HG03095 (cell line): ENCODE data around the gene TMEM178A.
A peak's percentile ranks its signal among the peaks of the same experiment; 100 is the strongest.
"Not testable (repeated sequence)": the region's sequence is repeated elsewhere in the genome, so short reads cannot be mapped to it uniquely, and the experiment has no call there.

Experiments used
- ATAC-seq: cut with Tn5 transposase; IDR thresholded peaks from one replicate; pipeline ENCODE4 v1.9.1; 2021; ENCODE audit warnings: moderate library complexity; ENCODE audit not compliant: unreplicated experiment

TMEM178A gene

DNA sequence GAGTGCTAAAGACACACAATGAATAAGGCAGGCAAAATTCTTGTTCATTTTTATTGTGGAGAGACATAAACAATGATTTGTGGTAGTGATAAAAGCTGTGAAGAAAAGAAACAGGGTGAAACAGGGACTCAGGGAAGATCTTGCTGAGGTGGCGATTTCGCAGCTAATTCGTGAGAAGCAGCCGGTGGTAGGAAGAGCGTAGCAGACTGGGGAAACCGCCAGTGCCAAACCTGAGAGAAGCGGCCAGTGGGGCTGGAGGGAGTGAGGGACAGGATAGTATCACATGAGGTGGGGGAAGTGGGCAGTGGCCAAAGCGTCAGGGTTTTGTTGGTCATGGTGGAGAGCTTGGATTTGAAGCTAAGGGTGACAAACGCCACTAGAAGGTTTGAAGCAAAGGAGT lies 42.3 kb downstream of the TMEM178A start:
- ATAC-seq, result no peak

DNA sequence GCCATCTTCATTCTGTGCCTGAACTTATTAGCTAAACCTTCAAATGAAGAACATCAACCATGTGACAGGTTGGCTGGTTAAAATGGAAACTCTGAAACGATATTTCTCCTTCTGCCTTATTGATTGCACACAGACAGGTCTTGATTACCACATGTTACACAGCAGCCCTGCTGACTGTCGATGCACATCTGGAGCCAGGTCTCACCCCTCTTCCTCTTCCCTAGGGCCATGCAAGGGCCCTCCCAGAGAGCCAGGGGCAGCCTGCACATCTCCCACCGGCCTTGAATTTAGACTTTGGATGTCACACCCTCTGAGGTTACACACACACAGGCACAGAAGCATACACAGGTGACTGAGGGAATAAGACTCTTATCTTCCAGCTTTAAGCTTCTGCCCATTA lies 45.1 kb downstream of the TMEM178A start:
- ATAC-seq, result no peak

- ATAC-seq, result no peak
Observed at GRCh38 chr2:39712953-39713352, 47.2 kb downstream of the TMEM178A start.

DNA sequence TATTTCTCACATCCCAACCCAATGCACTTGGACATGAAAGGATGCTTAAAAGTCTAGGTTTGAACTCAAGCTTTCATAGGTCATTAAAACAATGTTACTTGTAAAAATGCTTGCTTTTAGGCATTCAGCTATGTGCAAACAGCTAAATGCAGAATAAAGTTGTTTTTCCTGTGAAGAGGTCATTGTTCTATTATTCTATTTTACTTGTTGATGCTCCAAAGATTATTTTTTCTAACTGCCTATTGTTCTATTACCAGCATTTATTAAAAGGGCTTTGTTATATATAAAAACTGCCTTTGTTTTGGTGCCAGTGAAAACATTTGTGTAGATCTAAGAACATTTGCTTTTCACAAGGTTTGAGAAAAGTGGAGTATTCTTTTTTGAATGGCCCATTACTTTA lies 49.4 kb downstream of the TMEM178A start:
- no peak for ATAC-seq

- no peak for ATAC-seq
Observed at GRCh38 chr2:39715822-39716221, 50.1 kb downstream of the TMEM178A start.

DNA sequence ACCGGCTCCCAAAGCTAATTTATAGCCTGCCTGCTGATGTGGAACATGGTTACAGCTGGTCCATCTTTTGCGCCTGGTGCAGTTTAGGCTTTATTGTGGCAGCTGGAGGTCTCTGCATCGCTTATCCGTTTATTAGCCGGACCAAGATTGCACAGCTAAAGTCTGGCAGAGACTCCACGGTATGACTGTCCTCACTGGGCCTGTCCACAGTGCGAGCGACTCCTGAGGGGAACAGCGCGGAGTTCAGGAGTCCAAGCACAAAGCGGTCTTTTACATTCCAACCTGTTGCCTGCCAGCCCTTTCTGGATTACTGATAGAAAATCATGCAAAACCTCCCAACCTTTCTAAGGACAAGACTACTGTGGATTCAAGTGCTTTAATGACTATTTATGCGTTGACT lies 51.4 kb downstream of the TMEM178A start:
- no peak for ATAC-seq

- no peak for ATAC-seq
Observed at GRCh38 chr2:39718483-39718882, 52.8 kb downstream of the TMEM178A start.

DNA sequence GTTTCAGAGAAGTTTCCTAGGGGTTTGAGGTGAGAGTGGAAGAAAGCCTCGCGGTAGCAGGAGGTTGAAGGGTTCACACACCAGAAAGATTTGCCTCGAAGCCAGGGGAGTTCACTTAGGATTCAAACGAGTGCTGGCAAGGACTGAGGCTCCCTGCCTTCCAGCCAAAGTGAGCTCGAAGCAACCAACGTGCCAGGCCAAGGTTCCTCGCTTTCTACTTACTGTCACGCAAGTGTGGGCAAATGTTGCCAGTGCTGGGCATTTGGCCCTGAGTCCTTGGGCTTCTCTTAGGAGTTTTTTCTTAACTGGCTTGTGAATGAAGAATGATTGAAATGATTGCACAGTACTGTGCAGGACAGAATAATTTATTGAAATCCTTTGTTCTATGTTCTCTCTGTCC lies 53.6 kb downstream of the TMEM178A start:
- no peak for ATAC-seq

DNA sequence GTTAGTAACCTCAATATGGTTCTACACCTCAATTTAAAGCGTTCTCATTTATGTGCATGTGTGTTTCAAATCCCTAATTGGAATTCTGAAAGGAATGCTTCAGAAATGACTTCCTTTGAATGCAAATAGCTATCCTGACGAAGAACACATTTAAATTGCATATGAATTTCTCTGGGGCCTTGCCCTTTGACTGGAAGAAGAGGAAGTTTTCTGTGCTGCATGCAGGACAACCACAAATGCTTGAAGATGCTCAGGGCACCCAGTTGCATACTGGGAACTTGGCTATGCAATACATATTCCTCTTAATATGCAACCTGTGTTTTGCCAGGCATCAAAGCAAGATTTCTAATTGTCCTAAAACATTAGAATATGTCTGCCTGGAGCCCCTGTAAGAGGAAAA lies 55.3 kb downstream of the TMEM178A start:
- ATAC-seq, result no peak

DNA sequence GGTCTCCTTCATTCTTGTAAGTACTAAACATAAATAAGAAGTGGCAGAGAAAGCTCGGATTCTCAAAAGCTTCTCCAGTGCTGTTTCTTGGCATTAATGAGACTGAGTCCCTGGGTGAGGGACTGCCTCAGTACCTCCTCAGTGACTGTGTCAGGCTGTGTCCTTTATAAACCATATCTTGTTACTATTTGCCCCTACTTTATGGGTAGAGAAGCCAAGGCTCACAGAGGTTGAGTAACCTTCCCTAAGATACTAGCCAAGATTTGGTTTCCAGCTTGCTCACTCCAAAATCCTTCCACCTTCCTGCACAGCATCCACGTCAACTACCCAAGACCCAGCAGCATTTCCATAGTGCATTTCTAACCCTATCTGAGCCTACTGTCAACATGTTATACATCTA lies 57.8 kb downstream of the TMEM178A start:
- ATAC-seq, result no peak

DNA sequence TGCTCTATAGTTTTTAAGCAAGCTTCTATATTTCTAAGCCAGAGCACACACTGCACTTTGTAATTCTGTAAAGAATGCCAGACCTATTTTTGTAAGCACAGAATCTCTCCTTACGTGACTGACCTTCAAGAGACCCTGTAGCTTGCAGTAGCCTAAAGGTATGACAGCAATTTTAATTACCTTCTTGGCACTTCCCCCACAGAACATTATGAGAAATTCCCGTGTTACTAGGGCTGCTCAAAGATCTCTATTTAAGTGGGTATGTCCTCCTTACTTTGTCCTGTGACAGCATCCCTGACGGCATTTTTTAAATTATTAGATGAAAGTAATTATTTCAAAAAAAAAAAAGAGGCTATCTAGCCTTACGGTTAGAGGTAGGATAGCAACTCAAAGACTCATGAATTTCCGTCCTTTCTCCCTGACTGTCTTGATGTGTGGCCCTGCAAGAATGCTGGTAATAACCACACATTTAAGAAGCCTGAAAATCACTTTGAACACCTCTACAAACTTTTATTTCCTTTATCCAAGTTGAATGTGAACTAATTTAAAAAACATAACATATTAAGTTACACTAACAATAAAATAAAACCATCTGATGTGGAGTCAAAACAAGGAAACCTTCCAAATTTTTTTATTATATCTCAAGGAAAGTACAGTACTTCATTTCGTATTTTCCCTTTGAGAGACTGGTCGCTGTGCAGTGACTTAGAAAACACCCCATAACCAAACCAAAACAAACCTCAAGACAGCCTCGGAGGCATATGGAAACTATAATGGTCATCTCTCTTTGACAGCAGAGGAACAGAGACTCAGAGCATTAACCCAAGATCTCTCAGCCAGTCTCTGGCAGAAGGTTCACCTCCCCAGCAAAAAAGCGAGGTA lies 58.5 kb downstream of the TMEM178A start:
- no peak for ATAC-seq

- no peak for ATAC-seq
Observed at GRCh38 chr2:39724828-39725144, 59.1 kb downstream of the TMEM178A start.

GRCh38 chr2:39725401-39725800 lies 59.7 kb downstream of the TMEM178A start:
- ATAC-seq, result no peak

- not testable (repeated sequence) for ATAC-seq
Observed at GRCh38 chr2:39728085-39728484, 62.4 kb downstream of the TMEM178A start.

DNA sequence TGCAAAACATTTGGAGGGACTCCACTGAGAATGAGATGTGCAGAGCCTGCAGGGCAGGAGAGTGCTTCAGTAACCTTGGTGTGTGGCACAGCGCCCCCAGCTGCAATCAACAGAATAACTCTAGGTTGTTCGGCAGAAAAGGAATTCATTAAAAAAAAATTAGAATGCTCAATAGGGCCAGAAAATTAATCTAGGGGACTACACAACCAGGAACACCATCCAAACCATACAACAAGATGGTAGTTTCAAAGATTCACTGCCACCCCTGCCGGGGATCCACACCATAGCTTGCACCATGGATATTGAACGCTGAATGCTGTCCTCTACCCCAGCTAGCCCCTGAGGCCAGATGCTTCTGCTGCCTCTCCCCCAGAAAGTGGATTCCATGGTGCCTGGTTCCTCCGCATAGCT lies 63.2 kb downstream of the TMEM178A start:
- ATAC-seq, result no peak

- ATAC-seq, result no peak
Observed at GRCh38 chr2:39730276-39730675, 64.6 kb downstream of the TMEM178A start.

- peak; percentile 49 for ATAC-seq
Observed at GRCh38 chr2:39730685-39731302, 65.1 kb downstream of the TMEM178A start.

DNA sequence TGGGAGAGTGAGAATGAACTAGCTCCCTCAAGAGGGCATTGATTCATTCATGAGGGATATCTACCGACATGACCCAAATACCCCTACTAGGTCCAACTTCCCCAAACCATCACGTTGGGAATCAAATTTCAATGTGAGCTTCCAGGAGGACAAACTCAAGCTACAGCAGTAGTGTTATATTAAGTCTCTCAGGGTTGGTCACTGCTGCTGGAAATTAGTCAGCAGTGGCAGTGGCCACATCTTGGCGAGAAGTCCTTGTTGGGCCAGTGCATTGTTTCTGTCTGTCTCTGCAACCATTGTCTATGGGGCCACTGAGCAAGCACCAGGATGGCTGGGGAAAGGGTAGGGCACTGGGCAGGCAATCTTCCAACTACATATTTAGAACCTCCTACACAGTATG lies 65.8 kb downstream of the TMEM178A start:
- ATAC-seq, result no peak

- ATAC-seq, result no peak
Observed at GRCh38 chr2:39732482-39732881, 66.8 kb downstream of the TMEM178A start.

DNA sequence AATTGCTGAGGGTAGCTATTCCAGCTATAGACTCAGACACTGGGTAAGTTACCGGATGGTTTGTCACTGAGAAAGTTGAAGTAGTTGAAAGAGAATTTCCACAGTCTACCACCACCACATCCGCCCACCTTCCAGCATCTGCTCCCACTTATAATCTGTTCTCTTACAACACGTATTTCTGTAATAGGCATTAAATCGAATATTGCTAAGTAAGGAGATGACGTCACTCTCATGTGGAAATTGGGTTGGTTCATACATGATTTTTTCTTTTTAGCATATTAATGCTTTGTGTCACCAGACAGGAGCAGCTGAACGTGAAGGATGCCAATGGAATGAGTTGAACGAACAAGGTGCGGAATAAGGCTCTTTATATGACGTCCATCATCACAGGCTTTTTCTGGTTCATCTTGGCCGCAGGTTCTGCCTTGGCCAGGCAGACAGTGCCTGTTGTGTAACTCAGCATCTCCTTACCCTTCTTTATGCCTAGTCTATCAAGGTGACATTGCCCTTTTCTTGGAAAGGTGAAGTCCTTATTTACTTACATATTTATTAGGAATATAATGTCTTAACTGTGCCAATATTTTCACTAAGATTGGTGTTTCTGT lies 67.5 kb downstream of the TMEM178A start:
- ATAC-seq, result no peak

DNA sequence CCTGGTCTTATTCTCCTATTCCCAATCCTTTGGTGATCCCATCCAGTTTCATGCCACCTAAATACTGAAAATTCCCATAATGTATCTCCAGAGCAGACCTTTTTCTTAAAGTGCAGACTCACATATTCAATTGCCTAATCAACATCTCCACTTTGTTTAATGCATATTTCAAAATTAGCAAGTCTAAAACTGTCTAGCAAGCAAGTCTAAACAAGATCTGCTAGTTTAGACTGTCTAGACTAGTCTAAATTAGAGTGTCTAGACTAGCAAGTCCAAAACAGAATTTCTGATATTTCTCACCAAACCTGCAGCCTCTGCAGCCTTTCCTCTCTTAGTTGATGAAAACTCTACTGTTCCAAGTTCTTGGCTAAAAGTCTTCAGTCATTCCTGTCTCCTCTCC lies 68.7 kb downstream of the TMEM178A start:
- ATAC-seq, result no peak

DNA sequence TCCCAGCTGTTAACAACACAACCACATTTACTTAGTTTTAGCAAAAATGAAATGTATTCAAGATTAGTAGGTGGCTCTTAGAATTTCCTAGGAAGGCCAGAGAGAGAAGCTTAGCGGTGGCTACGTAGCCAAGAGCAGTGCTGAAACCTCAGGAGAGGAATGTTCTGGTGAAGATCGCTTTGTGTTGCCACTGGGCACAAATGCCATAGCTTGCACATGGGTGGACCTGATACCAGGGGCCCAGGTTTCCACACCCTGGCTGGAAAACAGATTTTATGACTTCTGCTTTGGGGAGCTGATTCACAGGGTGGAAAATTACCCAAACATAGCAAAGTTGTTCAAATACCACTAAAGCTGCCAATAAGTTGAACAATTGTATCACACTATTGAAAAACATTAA lies 69.9 kb downstream of the TMEM178A start:
- ATAC-seq, result no peak
